ENCODE results near the gene C13orf46.

C13orf46 gene

GRCh38 chr13:113921763-113922162 is 52.1 kb downstream of the C13orf46 start:
- no peak for TF ChIP-seq CTCF (IDR thresholded peaks at IDR 0.05; ENCODE audit: low read depth, low read length)
- Histone ChIP-seq H3K36me3 (no peaks in the 10 kb centered on the region), H3K27me3 (no peaks in the 10 kb centered on the region)

GRCh38 chr13:113920606-113921286 is 53.1 kb downstream of the C13orf46 start:
- TF ChIP-seq CTCF (IDR thresholded peaks at IDR 0.05; ENCODE audit: low read depth, low read length) = no peak
- no peak overlapping the region for H3K4me3 ChIP-seq (ENCODE audit: low read depth, low read length)
- no peaks in the 10 kb centered on the region for H3K9me3 ChIP-seq
- H3K36me3 ChIP-seq = no peaks in the 10 kb centered on the region
- DNase-seq = no peak
- peaks cover 3% of the 10 kb centered on the region for H3K27me3 ChIP-seq
- H3K4me1 ChIP-seq = no peaks in the 10 kb centered on the region

More at GRCh38 chr13:113921763-113922162, 52.1 kb downstream of the C13orf46 start:
- Histone ChIP-seq H3K4me3 (ENCODE audit: low read depth, low read length) (no peak overlapping the region), H3K9me3 (no peaks in the 10 kb centered on the region), H3K4me1 (no peaks in the 10 kb centered on the region)
- DNase-seq = no peak

GRCh38 chr13:113919761-113920559 is 53.9 kb downstream of the C13orf46 start:
- no peak for TF ChIP-seq CTCF (IDR thresholded peaks at IDR 0.05; ENCODE audit: low read depth, low read length)
- no peak for DNase-seq
- H3K36me3 ChIP-seq = no peaks in the 10 kb centered on the region
- H3K4me1 ChIP-seq = no peaks in the 10 kb centered on the region
- no peaks in the 10 kb centered on the region for H3K9me3 ChIP-seq
- H3K4me3 ChIP-seq (ENCODE audit: low read depth, low read length) = no peak overlapping the region
- peaks cover 11% of the 10 kb centered on the region for H3K27me3 ChIP-seq

GRCh38 chr13:113918981-113919701 is 54.7 kb downstream of the C13orf46 start:
- no peak for TF ChIP-seq CTCF (IDR thresholded peaks at IDR 0.05; ENCODE audit: low read depth, low read length)
- no peak for DNase-seq
- Histone ChIP-seq H3K4me3 (ENCODE audit: low read depth, low read length) (no peak overlapping the region), H3K36me3 (no peaks in the 10 kb centered on the region), H3K9me3 (no peaks in the 10 kb centered on the region), H3K4me1 (no peaks in the 10 kb centered on the region), H3K27me3 (peaks cover 19% of the 10 kb centered on the region)

- Histone ChIP-seq H3K27me3 (peaks cover 19% of the 10 kb centered on the region), H3K9me3 (no peaks in the 10 kb centered on the region), H3K4me1 (no peaks in the 10 kb centered on the region), H3K36me3 (no peaks in the 10 kb centered on the region), H3K4me3 (ENCODE audit: low read depth, low read length) (no peak overlapping the region)
- TF ChIP-seq CTCF (IDR thresholded peaks at IDR 0.05; ENCODE audit: low read depth, low read length) = no peak
- no peak for DNase-seq
These were observed 55.3 kb downstream of the C13orf46 start for GRCh38 chr13:113918580-113918979.
